ENCODE data around the gene PRKAR2A.

DNA sequence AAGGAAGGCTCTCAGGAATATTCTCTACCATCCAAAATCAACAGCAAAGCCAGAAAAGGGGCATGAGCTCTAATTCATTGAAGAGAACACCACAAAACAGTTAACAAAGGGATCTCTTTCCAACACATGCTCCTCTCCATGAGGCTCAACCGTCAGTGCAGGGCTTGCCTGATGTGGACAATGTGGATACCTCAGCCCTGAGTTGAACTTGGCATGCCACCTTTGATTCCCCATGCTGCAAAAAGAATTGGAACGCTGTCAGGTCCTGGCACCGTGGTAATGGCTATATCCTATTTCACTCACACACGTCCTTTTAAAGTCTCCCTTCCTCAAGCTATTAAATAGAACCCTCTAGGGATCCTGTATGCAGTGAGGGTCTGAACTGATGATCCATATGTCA, 100.0 kb downstream of the PRKAR2A start:
- TF ChIP-seq CREB5 (CRISPR knock-in tag; IDR thresholded peaks at IDR 0.05; ENCODE audit: low read depth) (no peak), TCF4 (CRISPR knock-in tag; IDR thresholded peaks at IDR 0.05; ENCODE audit: borderline replicate concordance) (no peak), ZC3H10 (CRISPR knock-in tag; IDR thresholded peaks at IDR 0.05) (no peak), ZNF70 (CRISPR knock-in tag; IDR thresholded peaks at IDR 0.05) (no peak), CSRNP3 (CRISPR knock-in tag; IDR thresholded peaks at IDR 0.05) (no peak), ESRRG (CRISPR knock-in tag; IDR thresholded peaks at IDR 0.05) (no peak), RARB (CRISPR knock-in tag; IDR thresholded peaks at IDR 0.05) (no peak), PPARA (CRISPR knock-in tag; IDR thresholded peaks at IDR 0.05; ENCODE audit: borderline replicate concordance) (no peak), GLIS3 (CRISPR knock-in tag; IDR thresholded peaks at IDR 0.05) (no peak), BACH2 (CRISPR knock-in tag; IDR thresholded peaks at IDR 0.05; ENCODE audit: borderline replicate concordance) (no peak), PATZ1 (CRISPR knock-in tag; IDR thresholded peaks at IDR 0.05; ENCODE audit: borderline replicate concordance) (no peak), ZFP30 (CRISPR knock-in tag; IDR thresholded peaks at IDR 0.05) (no peak)

Measured in SK-N-SH treated with all-trans-retinoic acid at 6 μM for 48 hours (cell line).